Measurements from ENCODE around the gene CD24. TPM values are rescaled to one million over a fixed set of nuclear protein-coding genes. Genes with fewer than 3 reads are reported as not detected.

Gene CD24
- total RNA-seq, 4 donors from 2014 or later = 0.39 to 5.9 (median 1.4) TPM

GRCh38 chr6:106939208-106939607, 35.3 kb downstream of the CD24 start:
- Histone ChIP-seq H3K9me3 (no peaks in the 10 kb centered on the region), H3K27me3 (no peaks in the 10 kb centered on the region), H3K36me3 (no peaks in the 10 kb centered on the region), H3K4me1 (no peaks in the 10 kb centered on the region), H3K4me3 (no peak overlapping the region), H3K27ac (no peak overlapping the region)
- ATAC-seq (no peak), DNase-seq (no peak)
- intact Hi-C loops (cut with DNase I; ENCODE audit: low total_unique reads) (no loop called here), in situ Hi-C loops (cut with MboI; ENCODE audit: low sequenced_read_pairs in 4 of 4) (no loop called here)
- TF ChIP-seq POLR2A (IDR thresholded peaks at IDR 0.05) = no peak
- TF ChIP-seq CTCF (IDR thresholded peaks at IDR 0.05 in 4 of 5, conservative IDR thresholded peaks at IDR 0.05 in 1 of 5) = no peak

DNA sequence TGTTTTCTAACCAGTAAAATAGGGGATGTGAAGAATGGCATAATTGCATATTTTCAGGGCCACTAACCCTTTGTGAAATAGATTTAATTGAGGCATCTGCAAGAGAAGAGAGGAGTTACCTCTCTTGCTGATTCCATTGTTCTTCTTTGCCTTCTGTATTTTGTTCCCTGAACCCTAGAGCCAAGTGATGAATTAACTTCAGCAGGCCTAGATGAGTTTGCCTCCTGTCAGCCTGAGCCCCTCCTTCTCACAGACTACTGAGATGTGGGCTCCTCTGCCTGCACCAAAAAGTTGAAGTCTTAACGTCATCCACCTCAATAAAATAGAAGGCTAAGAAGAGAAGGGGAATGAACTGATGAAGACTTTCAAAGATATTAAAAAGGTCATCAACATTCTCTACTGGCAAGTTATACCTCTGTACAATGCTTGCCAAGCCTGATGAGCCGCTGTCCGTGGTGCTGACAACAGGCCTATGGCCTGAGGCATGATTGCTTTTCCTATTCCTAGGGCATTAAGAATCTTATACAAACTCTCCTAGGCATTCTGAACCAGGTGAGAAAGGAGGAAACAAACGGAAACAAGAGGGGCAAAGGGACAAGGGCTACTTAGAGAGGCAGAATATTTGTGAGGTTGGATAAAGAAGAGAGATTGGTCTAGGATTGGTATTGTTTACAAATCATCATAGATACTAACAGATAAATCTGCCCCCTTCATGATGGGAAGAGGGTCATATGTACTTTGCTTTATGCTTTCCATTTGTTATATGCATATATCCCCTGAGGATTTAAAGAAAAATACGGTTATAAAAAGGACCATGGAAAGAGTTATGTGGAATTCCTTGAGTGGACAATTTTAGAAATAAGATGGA, 46.8 kb downstream of the CD24 start:
- H3K36me3 ChIP-seq = no peaks in the 10 kb centered on the region
- peaks cover 0 to 3% (median 0%) of the 10 kb centered on the region in 3 donors for H3K27me3 ChIP-seq
- intact Hi-C loops (cut with DNase I; ENCODE audit: low total_unique reads) (no loop called here), in situ Hi-C loops (cut with MboI; ENCODE audit: low sequenced_read_pairs in 4 of 4) (no loop called here)
- DNase-seq = no peak
- H3K4me3 ChIP-seq = no peak overlapping the region
- no peaks in the 10 kb centered on the region for H3K4me1 ChIP-seq
- H3K9me3 ChIP-seq = no peaks in the 10 kb centered on the region
- H3K27ac ChIP-seq = no peak overlapping the region
- TF ChIP-seq POLR2A (IDR thresholded peaks at IDR 0.05) (no peak), CTCF (IDR thresholded peaks at IDR 0.05 in 4 of 5, conservative IDR thresholded peaks at IDR 0.05 in 1 of 5) (no peak)
- no peak for ATAC-seq

DNA sequence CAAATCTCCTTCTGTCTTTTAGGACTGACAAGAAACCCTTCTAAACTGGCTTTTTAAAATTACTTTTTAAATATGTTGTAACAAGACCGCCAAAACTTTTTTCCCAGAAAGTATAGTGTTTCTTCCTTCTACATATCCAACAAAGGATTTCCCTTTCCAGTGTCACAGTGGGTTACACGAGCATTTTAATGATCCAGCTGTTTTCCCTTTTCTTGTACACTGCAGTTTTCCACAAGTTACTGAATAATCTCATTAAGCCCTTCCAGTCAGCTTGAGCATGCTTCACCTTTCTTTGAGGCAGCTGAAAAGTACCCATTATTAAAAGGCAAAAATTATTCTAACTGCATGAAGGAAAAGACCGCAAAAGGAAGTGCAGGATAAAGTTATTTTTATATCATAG, 48.6 kb downstream of the CD24 start:
- ATAC-seq (no peak), DNase-seq (no peak)
- intact Hi-C loops (cut with DNase I; ENCODE audit: low total_unique reads) (no loop called here), in situ Hi-C loops (cut with MboI; ENCODE audit: low sequenced_read_pairs in 4 of 4) (no loop called here)
- H3K9me3 ChIP-seq = no peaks in the 10 kb centered on the region
- no peak for TF ChIP-seq CTCF (IDR thresholded peaks at IDR 0.05 in 4 of 5, conservative IDR thresholded peaks at IDR 0.05 in 1 of 5)
- TF ChIP-seq POLR2A (IDR thresholded peaks at IDR 0.05) = no peak
- H3K4me3 ChIP-seq = no peak overlapping the region
- H3K27me3 ChIP-seq = peaks cover 0 to 4% (median 0%) of the 10 kb centered on the region in 3 donors
- H3K36me3 ChIP-seq = no peaks in the 10 kb centered on the region
- no peak overlapping the region for H3K27ac ChIP-seq
- no peaks in the 10 kb centered on the region for H3K4me1 ChIP-seq

DNA sequence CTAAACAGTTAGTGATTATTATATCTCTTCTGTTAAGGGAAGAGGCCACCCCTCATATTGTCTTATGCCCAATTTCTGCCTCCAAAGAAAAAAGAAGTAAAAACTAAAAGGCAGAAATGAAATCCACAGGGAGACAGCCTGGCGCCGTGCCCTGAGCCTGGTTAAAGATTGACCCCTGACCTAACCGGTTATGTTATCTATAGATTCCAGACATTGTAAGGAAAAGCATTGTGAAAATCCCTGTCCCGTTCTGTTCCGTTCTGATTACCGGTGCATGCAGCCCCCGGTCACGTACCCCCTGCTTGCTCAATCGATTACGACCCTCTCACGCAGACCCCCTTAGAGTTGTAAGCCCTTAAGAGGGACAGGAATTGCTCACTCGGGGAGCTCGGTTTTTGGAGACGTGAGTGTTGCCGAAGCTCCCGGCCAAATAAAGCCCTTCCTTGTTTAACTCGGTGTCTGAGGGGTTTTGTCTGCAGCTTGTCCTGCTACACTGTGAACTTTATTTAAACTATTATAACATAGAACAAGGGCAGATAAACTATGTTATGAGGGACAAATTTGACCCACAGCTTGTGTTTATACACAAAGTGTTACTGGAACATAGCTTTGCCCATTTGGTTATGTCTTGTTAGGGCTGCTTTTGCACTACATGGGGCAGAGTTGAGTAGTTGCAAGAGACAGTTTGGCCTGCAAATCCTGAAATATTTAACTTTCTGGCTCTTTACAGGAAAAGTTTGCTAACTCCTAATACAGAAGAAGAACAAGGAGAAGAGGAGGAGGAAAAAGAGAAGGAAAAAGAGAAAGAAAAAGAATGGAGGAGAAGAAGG, 49.6 kb downstream of the CD24 start:
- Histone ChIP-seq H3K9me3 (no peaks in the 10 kb centered on the region), H3K36me3 (no peaks in the 10 kb centered on the region), H3K27ac (no peak overlapping the region), H3K4me1 (no peaks in the 10 kb centered on the region), H3K4me3 (no peak overlapping the region), H3K27me3 (peaks cover 0 to 4% (median 0%) of the 10 kb centered on the region in 3 donors)
- intact Hi-C loops (cut with DNase I; ENCODE audit: low total_unique reads) (no loop called here), in situ Hi-C loops (cut with MboI; ENCODE audit: low sequenced_read_pairs in 4 of 4) (no loop called here)
- no peak for ATAC-seq
- no peak for DNase-seq
- TF ChIP-seq POLR2A (IDR thresholded peaks at IDR 0.05) (no peak), CTCF (IDR thresholded peaks at IDR 0.05 in 4 of 5, conservative IDR thresholded peaks at IDR 0.05 in 1 of 5) (no peak)
